ENCODE data around the gene IQCB1.
"Not testable (repeated sequence)": the region's sequence is repeated elsewhere in the genome, so short reads cannot be mapped to it uniquely, and the experiment has no call there.

The IQCB1 gene

DNA sequence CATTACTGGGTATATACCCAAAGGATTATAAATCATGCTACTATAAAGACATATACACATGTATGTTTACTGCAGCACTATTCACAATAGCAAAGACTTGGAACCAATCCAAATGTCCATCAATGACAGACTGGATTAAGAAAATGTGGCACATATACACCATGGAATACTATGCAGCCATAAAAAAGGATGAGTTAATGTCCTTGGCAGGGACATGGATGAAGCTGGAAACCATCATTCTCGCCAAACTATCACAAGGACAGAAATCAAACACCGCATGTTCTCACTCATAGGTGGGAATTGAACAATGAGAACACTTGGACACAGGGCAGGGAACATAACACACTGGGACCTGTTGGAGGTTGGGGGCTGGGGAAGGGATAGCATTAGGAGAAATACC is 91.8 kb downstream of the IQCB1 start:
- DNase-seq: not testable (repeated sequence)

DNA sequence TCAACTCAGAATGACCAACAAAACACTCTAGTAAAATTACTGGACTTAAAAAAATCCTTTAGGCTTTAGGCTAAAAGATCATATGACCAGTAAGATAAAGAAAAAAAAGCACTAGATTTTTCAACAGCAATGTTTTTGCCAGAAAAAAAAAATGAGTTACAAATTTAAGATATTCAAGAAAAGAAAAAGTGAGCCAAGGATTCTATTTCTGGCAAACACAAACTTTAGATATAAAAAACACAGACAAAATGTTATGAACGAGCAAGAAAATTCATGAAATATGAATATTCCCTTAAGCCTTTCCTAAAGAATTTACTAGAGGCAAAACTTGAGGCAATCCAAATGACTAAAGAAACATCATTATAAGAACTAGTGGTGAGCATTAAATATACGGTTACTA is 94.0 kb downstream of the IQCB1 start:
- DNase-seq: no peak

DNA sequence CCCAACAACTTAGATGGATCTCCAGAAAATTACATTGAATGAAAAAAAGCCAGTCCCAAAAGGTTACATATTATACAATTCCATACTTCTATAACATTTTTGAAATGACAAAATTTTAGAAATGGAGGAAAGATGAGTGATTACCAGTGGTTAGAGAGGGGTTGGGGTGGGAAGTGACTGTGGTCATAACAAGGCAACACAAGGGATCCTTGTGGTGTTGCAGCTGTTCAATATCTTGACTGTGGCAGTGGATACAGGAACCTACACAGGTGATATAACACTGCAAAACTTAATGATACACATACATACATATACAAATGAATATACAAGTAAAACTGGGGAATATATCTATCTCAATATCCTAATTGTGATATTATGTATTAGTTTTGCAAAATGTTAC is 95.0 kb downstream of the IQCB1 start:
- peak; percentile 55 for DNase-seq

DNA sequence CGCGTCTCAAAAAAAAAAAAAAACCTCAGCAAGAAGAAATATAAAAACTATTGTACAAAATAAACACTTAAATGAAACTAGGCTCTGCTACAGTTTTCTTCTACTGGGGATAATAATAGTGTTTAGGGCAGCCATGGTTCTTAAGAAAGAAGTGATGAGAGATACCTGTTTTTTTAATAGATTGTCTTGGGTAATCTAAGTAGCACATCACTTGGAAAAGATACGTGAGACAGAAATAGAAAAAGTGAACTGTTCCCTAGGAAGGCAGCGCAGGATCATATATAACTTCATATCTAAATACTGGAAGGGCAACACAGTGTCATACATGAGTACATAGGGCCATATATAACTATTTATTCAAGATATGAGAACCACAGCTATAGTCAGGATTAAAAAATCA is 97.2 kb downstream of the IQCB1 start:
- no peak for DNase-seq

DNA sequence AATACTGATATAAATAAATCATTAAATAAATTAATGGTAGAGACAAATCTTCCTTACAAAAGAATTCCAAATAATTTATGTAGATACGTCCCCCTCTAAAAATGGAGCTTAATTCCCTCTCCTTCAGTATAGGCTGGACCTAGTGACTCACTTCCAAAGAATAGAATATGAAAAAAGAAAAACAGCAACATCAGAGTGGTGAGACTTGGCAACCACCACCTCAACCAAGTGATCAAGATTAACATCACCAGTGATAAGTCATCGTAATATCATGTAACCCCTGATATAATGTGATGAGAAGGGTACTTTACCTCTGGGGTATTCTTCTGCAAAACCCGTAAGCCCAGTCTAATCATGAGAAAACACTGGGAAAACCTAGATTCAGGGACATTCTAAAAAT is 98.7 kb downstream of the IQCB1 start:
- no peak for DNase-seq

DNA sequence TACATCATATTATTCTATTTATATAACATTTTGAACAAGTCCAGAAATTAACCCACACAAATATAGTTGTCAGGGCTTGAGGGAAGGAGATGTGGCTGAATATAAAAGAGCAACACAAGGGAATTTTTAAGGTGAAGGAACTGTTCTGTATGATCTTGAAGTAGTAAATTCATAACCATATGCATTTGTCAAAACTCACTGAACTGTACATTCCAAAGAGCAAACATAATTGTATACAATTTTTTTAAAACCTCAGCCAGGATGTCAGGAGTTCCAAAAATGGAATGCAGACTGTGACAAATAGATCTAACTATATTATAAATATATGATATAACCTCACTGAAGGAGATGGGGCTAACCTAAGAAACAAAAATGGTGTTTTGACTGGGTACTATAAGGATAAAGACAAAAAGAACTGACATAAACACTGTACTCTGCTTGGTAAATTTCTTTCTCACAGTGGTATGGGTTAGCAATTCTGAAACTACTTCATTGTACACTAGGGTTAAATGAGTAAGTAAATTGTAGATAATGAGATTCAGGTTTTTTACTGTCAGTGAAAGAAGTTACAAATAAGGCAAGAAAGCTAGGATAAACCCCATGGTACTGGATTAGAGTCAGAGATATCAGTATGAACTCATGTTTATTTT is 99.7 kb downstream of the IQCB1 start:
- no peak for DNase-seq

DNA sequence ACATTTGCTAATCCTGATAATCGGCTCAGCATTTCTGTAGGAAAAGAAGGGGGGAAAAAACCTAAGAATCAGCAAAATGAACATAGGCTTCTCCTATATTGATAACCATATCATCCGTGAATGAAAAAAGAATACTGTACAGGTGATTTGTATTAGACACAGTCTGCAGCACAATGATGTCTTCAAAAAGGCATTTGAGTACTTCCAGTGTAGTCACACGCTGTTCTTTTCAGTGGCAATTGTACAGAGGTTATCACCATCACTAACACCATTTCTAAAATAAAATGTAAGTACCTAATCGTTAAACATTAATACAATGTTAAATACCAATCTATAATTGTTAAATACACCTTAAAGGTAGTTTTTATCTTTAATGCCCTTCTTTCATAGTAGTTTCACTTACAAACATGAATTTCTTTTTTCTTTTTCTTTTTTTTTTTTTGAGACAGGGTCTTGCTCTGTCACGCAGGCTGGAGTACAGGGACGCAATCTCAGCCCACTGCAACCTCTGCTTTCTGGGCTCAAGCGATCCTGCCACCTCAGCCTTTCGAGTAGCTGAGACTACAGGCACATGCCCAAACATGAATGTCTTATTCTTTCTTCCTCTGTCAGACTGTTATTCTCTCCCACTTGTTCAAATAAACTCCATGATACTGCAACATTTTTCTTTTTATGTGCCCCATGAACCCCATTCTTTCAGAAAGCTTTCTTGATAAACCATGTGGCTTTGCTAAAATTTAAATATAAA is 103.7 kb downstream of the IQCB1 start:
- DNase-seq: no peak

DNA sequence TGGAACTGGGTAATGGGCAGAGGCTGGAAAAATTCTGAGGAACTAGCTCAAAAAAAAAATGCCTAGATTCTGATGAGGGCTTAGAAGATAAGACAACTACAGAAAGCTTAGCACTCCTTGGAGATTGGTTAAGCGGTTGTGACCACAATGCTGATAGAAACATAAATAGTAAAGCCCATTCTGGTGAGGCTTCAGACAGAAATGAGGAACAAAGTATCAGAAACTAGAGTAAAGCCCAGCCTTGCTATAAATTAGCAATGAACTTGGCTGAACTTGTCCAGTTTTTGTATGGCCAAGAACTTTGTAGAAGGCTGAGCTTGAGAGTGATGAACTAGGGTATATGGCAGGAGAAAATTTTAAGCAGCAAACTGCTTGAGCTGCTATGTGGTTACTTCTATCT is 110.7 kb downstream of the IQCB1 start:
- peak; percentile 95 for DNase-seq

DNA sequence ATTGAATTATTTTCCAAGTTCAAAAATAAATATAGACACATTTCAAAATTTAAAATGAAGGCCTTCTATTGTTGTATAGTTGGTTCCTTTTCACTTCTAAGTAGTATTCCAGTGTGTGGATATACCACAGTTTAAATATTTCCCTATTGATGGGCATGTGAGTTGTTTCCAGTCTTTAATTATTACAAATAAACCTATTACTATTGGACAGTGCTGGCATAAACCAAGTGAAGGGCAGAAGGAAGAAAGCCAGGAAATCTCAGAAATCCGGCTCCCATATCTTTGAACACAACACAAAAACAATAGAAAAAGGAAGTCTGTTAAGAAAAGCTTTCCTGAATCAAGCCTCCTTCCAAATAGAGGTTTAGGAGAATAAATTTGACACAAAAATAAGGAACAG is 111.4 kb downstream of the IQCB1 start:
- DNase-seq: no peak

DNA sequence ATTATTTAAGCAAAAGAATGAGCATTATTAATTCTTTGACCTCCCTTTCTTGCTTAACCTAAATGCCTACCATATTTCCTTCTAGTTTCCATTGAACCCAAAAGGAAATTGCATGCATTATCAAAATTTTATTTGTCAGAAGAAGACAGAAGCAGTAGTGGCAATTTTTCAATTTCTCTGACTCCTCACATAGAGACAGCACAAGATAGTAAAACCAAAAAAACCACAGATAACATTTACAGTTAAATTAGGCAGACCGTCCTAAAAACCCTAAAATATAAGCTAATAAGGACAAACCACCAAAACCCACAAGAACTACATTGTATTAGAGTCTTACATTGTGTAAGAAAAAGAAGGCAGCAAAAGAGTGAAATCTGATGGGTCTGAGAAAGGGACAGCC is 112.4 kb downstream of the IQCB1 start:
- peak; percentile 85 for DNase-seq

DNA sequence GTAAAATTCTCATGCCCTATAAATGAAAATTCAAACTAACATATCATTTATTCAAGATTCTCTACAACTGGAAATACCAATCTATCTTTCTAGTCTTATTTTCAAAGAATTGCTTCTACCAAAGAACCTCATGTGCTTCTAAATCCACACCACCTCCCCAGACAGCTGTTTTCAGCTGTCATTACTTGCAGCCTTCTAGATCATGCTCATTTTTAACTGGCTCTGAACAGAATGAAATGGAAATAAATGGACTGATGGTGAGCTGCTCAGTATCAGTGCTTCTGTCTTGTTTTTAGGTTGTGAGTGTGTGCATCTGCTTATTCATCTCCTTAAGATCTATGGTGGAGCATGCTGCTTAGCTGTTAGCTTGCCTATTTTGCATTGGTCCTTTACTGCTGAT is 114.7 kb downstream of the IQCB1 start:
- no peak for DNase-seq
